Mesothelial cell of epicardium (in vitro differentiated cells): ENCODE measurements around the gene STKLD1. TPM values are rescaled to one million over a fixed set of nuclear protein-coding genes. Genes with fewer than 3 reads are reported as not detected.

Source experiments
- DNase-seq, 2 experiments: peaks; one replicate each; pipeline ENCODE4 v3.0.0; 2021; ENCODE audit warnings: low spot score in 2 of 2; ENCODE audit not compliant: unreplicated experiment in 2 of 2
- H3K27ac Mint-ChIP-seq: 2 replicates; pipeline ENCODE4 v1.8.0; 2021; ENCODE audit warnings: mixed read lengths
- H3K27me3 Mint-ChIP-seq: 2 replicates; pipeline ENCODE4 v1.8.0; 2021; ENCODE audit warnings: low read depth, mixed read lengths
- H3K36me3 Mint-ChIP-seq: 2 replicates; pipeline ENCODE4 v1.8.0; 2021; ENCODE audit warnings: mixed read lengths
- H3K4me1 Mint-ChIP-seq: 2 replicates; pipeline ENCODE4 v1.8.0; 2021; ENCODE audit warnings: mixed read lengths
- H3K4me3 Mint-ChIP-seq: 2 replicates; pipeline ENCODE4 v1.8.0; 2021; ENCODE audit warnings: mild to moderate bottlenecking, moderate library complexity, mixed read lengths
- H3K9me3 Mint-ChIP-seq: 2 replicates; pipeline ENCODE4 v1.8.0; 2021; ENCODE audit warnings: mixed read lengths
- CTCF ChIP-seq: fragments of 200-600 bp; sonication (generic); IDR thresholded peaks from one replicate; pipeline ENCODE4 v1.5.0; 2021; ENCODE audit warnings: antibody characterized with exemption; ENCODE audit not compliant: unreplicated experiment
- total RNA-seq: library from RNA; stranded (reverse); gene quantifications from 3 replicates; pipeline ENCODE4 v1.2.1, GENCODE V29; 2021

Gene STKLD1
- total RNA-seq, 1 donor from 2014 or later = 6.7 TPM

DNA sequence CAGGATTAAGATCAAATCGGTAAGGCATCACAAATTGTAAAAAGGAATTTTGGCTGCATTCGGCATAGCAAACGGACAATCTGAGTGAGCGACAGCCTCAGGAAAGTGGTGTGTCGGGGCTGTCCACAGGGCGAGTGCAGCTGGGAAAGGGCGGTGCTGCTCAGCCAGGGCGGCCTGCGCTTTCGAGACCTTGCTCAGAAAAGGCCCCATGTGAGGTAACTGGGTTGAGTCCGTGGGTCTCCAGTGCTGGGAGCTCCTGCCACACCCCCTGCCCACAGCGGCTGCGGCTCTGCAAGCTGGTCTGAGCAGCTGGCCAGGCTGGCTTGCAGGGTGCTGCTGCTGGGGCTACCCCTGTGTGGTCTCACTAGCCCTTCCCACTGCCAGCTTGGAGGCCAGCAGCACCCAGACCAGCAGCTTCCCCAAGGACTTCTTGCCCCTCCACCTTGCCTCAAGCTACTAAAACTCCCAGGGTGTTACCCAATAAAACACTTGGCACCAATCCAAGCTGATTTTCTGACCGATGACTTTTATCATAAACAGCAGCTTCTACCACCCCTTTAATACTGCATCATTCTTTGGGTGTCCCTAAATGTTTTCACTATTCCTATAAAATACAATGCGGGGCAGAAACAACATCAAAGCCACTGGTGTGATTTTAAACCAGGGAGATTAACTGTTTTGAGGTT is 13.7 kb upstream of the STKLD1 start:
- H3K4me3 Mint-ChIP-seq = no peak overlapping the region
- no peaks in the 10 kb centered on the region for H3K27me3 Mint-ChIP-seq
- no peaks in the 10 kb centered on the region for H3K9me3 Mint-ChIP-seq
- peaks cover 25% of the 10 kb centered on the region for H3K36me3 Mint-ChIP-seq
- H3K27ac Mint-ChIP-seq = no peak overlapping the region
- no peaks in the 10 kb centered on the region for H3K4me1 Mint-ChIP-seq
- DNase-seq = no peak
- TF ChIP-seq CTCF = no peak

DNA sequence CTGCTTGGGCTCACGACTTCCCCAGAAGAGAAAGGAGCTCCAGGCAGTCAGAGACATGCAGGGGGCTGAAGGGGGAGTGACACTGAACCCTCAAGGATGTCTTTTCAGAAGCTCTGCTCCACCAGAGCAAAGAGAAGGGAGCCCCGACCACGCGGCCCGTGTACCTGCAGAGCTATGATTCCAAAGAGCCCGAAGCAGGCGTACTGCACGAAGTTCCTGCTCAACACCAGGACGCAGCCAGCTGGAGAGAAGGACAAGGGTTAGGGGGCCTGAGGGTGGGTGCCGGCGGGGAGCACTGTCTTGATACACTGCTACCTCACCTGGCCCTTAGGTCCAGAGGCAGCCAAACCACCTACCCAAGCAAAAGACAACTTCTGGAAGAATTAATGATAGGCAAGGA is 9.7 kb upstream of the STKLD1 start:
- H3K4me1 Mint-ChIP-seq = peaks cover 3% of the 10 kb centered on the region
- H3K36me3 Mint-ChIP-seq = peaks cover 25% of the 10 kb centered on the region
- H3K27ac Mint-ChIP-seq = no peak overlapping the region
- no peaks in the 10 kb centered on the region for H3K9me3 Mint-ChIP-seq
- H3K4me3 Mint-ChIP-seq = no peak overlapping the region
- no peak for TF ChIP-seq CTCF
- H3K27me3 Mint-ChIP-seq = no peaks in the 10 kb centered on the region
- DNase-seq = no peak

DNA sequence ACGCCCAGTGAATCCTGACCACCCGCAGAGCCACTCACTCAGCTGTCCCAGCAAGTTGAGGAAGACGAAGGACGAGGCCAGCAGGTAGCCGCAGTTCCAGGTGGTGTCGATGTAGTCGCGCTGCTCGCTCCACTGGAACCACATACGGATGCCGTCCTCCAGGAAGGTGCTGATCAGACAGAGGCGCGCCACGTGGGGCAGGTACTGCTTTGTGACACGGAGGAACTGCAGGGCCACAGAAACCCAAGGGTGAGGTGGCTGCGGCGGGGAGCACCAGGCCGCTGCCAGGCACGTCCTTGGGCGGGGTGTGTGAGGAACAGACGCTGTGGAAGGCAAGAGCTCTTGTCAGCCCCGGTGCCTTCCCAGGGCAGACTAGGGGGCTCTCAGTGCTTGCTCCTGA is 8.9 kb upstream of the STKLD1 start:
- Mint-ChIP-seq H3K9me3 (no peaks in the 10 kb centered on the region), H3K4me1 (peaks cover 8% of the 10 kb centered on the region), H3K36me3 (peaks cover 18% of the 10 kb centered on the region), H3K4me3 (no peak overlapping the region), H3K27me3 (no peaks in the 10 kb centered on the region), H3K27ac (no peak overlapping the region)
- DNase-seq = no peak
- no peak for TF ChIP-seq CTCF

DNA sequence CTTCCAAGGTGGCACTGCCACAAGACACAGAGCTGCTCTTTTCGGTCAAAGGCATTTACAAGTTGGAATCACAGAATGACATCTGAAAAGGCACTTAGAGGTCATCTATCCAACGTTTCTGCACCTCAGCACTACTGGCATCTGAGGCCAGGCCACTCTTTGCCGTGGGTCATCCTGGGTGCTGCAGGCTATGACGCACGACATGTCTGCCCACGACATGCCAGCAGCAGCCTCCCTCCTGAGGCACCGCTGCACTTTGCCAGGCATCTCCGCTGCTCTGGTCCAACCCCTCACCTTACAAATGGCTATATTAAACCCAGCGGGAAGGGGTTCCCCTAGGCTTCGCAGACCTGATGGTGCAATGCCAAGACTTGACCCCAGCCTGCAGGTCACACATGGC is 8.4 kb upstream of the STKLD1 start:
- Mint-ChIP-seq H3K27ac (no peak overlapping the region), H3K36me3 (peaks cover 16% of the 10 kb centered on the region), H3K4me3 (no peak overlapping the region)

GRCh38 chr9:133368249-133368881 is 7.8 kb upstream of the STKLD1 start:
- Mint-ChIP-seq H3K4me1 (peaks cover 11% of the 10 kb centered on the region), H3K36me3 (peaks cover 14% of the 10 kb centered on the region), H3K27me3 (no peaks in the 10 kb centered on the region), H3K9me3 (no peaks in the 10 kb centered on the region), H3K4me3 (no peak overlapping the region), H3K27ac (no peak overlapping the region)
- TF ChIP-seq CTCF = no peak
- DNase-seq = no peak

More for the DNA sequence above, 8.4 kb upstream of the STKLD1 start:
- TF ChIP-seq CTCF = no peak
- peaks cover 11% of the 10 kb centered on the region for H3K4me1 Mint-ChIP-seq
- no peaks in the 10 kb centered on the region for H3K27me3 Mint-ChIP-seq
- no peaks in the 10 kb centered on the region for H3K9me3 Mint-ChIP-seq
- no peak for DNase-seq
